Esophagus mucosa (tissue), 1 donor: ENCODE data around the gene MYH9. TPM values are rescaled to one million over a fixed set of nuclear protein-coding genes. Genes with fewer than 3 reads are reported as not detected.

Experiments used
- ATAC-seq: fragments of 200-7000 bp; cut with Tn5 transposase; one replicate; pipeline ENCODE4 v1.9.1; 2020
- total RNA-seq: library from RNA; stranded (reverse); gene quantifications from one replicate; pipeline ENCODE4 v1.2.4, GENCODE V29; 2023
- donor health status: DM: yes; HTN: yes; CAD: no.

The MYH9 gene
- total RNA-seq, 1 donor from 2014 or later: 487 TPM

DNA sequence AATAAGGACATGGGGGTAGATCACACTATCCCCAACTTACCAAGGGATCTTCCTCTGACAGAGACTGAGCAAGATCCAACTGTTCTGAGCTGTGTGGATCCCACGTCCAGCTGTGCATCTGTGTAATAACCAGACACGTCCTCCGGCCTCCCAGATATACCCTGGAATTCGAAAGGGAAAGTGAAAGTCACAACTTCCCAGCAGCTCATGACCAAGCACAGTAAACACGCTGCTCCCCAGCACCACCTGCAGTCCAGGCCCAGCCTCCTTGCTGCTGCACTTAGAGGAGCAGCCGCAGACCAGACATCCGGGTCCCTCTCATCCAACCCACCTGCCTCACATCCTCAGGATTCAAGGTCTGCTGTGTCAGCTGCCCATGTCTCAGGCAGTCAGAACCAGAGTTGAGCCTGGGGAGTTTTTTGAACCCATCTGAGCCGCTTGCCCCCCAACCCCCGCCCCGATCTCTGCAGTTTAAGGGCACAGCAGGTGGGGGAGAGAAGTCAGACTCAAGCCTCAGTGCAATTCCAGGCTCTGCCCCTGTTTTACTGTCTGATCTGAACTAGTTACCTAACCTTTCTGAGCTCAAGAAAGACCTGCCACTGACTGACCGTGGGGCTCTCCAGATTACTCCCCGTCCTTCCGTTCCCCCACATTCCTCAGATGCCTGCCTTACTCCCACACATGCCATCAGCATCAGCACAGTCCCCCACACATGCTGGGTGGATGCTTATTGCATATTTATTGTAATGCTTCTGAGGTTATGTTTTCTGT is 148.2 kb downstream of the MYH9 start, which contains the start of gene APOL2:
APOL2 (minus strand) TSS at position 127 of the 771 bp plus-strand sequence. CDS start 6,365 bp downstream, outside the sequence.
- peak; percentile 91 for ATAC-seq

- no peak for ATAC-seq
These were observed 148.7 kb downstream of the MYH9 start for GRCh38 chr22:36239150-36239400.

DNA sequence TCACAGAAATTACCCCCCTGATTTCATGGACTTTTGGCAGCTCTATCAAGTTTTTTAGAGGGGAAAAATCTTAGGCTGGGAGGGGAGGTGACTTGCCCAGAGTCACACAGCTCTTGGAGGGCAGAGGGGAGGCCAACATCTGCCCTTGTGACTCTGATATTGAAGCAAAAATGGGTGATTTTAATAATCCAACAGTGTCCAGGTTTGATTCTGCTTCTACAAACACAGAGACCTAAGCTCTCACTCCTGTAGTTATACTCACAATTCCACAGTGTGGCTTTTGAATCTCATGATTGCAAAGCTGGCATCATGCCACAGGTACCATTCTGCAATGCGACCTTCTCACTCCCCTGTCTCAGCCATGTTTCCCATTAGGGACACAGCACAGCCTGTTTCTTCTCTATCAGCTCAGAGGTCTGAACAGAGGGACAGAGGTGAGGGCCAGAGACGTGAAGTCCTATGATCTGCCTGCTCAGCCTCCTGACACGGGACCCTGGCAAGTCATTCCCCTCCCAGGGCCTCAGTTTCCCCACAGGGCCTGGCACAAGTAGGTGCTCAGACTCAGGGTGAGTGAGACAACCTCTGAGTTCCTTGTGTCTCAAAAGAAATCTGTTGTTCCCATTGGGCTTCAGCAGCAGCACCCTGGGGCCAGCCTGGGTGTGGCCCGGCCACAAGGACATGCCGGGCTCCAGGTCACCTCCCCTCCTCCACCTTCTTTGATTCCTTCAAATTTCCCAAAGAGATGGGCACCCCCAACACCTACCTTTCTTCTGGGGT is 149.2 kb downstream of the MYH9 start:
- ATAC-seq: peak; percentile 45

GRCh38 chr22:36237462-36238372 is 150.1 kb downstream of the MYH9 start:
- no peak for ATAC-seq

- peak; percentile 57 for ATAC-seq
These were observed 151.1 kb downstream of the MYH9 start for GRCh38 chr22:36236388-36237319.

GRCh38 chr22:36235585-36235984 is 152.2 kb downstream of the MYH9 start:
- ATAC-seq: no peak

GRCh38 chr22:36234919-36235318 is 152.8 kb downstream of the MYH9 start:
- ATAC-seq: no peak

- no peak for ATAC-seq
These were observed 153.6 kb downstream of the MYH9 start for GRCh38 chr22:36234213-36234612.

- no peak for ATAC-seq
These were observed 154.0 kb downstream of the MYH9 start for GRCh38 chr22:36233796-36234195.

- ATAC-seq: no peak
These were observed 154.9 kb downstream of the MYH9 start for GRCh38 chr22:36232715-36233401.

Other genes starting within 250 kb of the MYH9 start
- 8.7 TPM for gene APOL3, start 227.2 kb downstream of the MYH9 start, total RNA-seq
- 3.5 TPM for gene APOL4, start 186.2 kb downstream of the MYH9 start, total RNA-seq
- gene APOL2, start 148.4 kb downstream of the MYH9 start, total RNA-seq: 10.8 TPM
- 19.0 TPM for gene APOL1, start 134.8 kb downstream of the MYH9 start, total RNA-seq
- 103 TPM for gene TXN2, start 93.7 kb upstream of the MYH9 start, total RNA-seq
- 8.7 TPM for gene FOXRED2, start 119.1 kb upstream of the MYH9 start, total RNA-seq
- 135 TPM for gene EIF3D, start 141.2 kb upstream of the MYH9 start, total RNA-seq